Measurements from ENCODE around the gene PPP1R15B.

Gene PPP1R15B

GRCh38 chr1:204406621-204407020 lies 5.0 kb downstream of the PPP1R15B start:
- Histone ChIP-seq H3K36me3 (peaks cover 97% of the 10 kb centered on the region), H3K4me3 (ENCODE audit: low read depth, low read length) (no peak overlapping the region), H3K9me3 (ENCODE audit: severe bottlenecking) (no peaks in the 10 kb centered on the region), H3K27ac (no peak overlapping the region), H3K27me3 (ENCODE audit: insufficient read depth, low read depth, severe bottlenecking) (no peaks in the 10 kb centered on the region)
- no peak for TF ChIP-seq CTCF (IDR thresholded peaks at IDR 0.05; ENCODE audit: low read depth, low read length)
- DNase-seq = no peak

GRCh38 chr1:204405988-204406387 lies 5.6 kb downstream of the PPP1R15B start:
- no peaks in the 10 kb centered on the region for H3K9me3 ChIP-seq (ENCODE audit: severe bottlenecking)
- no peak for TF ChIP-seq CTCF (IDR thresholded peaks at IDR 0.05; ENCODE audit: low read depth, low read length)
- no peaks in the 10 kb centered on the region for H3K27me3 ChIP-seq (ENCODE audit: insufficient read depth, low read depth, severe bottlenecking)
- H3K36me3 ChIP-seq = peaks cover 94% of the 10 kb centered on the region
- no peak overlapping the region for H3K4me3 ChIP-seq (ENCODE audit: low read depth, low read length)
- no peak overlapping the region for H3K27ac ChIP-seq
- no peak for DNase-seq

- no peak for DNase-seq
- Histone ChIP-seq H3K27ac (no peak overlapping the region), H3K27me3 (ENCODE audit: insufficient read depth, low read depth, severe bottlenecking) (no peaks in the 10 kb centered on the region), H3K4me3 (ENCODE audit: low read depth, low read length) (no peak overlapping the region), H3K36me3 (peaks cover 90% of the 10 kb centered on the region), H3K9me3 (ENCODE audit: severe bottlenecking) (no peaks in the 10 kb centered on the region)
- TF ChIP-seq CTCF (IDR thresholded peaks at IDR 0.05; ENCODE audit: low read depth, low read length) = no peak
Measured at GRCh38 chr1:204404629-204405028, 7.0 kb downstream of the PPP1R15B start.

DNA sequence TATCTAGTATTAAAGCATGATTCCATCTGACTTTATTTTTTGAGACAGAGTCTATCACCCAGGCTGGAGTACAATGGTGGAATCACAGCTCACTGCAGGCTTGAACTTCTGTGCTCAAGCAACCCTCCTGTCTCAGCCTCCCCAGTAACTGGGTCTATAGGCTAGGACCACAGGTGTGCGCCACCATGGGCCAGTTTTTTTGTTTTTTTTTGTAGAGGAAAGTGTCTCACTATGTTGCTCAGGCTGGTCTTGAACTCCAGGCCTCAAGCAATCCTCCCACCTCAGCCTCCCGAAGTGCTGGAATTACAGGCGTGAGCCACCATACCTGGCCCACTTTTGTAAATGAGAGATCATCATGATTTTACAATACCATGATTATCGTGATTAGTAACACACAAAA lies 9.2 kb downstream of the PPP1R15B start:
- no peak for TF ChIP-seq CTCF (IDR thresholded peaks at IDR 0.05; ENCODE audit: low read depth, low read length)
- no peak for DNase-seq
- peaks cover 84% of the 10 kb centered on the region for H3K36me3 ChIP-seq
- no peaks in the 10 kb centered on the region for H3K9me3 ChIP-seq (ENCODE audit: severe bottlenecking)
- H3K4me3 ChIP-seq (ENCODE audit: low read depth, low read length) = no peak overlapping the region
- H3K27me3 ChIP-seq (ENCODE audit: insufficient read depth, low read depth, severe bottlenecking) = no peaks in the 10 kb centered on the region
- no peak overlapping the region for H3K27ac ChIP-seq

- Histone ChIP-seq H3K4me3 (ENCODE audit: low read depth, low read length) (no peak overlapping the region), H3K27me3 (ENCODE audit: insufficient read depth, low read depth, severe bottlenecking) (no peaks in the 10 kb centered on the region), H3K9me3 (ENCODE audit: severe bottlenecking) (no peaks in the 10 kb centered on the region), H3K27ac (no peak overlapping the region), H3K36me3 (peaks cover 84% of the 10 kb centered on the region)
- no peak for TF ChIP-seq CTCF (IDR thresholded peaks at IDR 0.05; ENCODE audit: low read depth, low read length)
- DNase-seq = no peak
Measured at GRCh38 chr1:204401730-204402129, 9.9 kb downstream of the PPP1R15B start.

GRCh38 chr1:204400882-204401510 lies 10.6 kb downstream of the PPP1R15B start:
- peaks cover 78% of the 10 kb centered on the region for H3K36me3 ChIP-seq
- H3K27ac ChIP-seq = no peak overlapping the region
- no peak for TF ChIP-seq CTCF (IDR thresholded peaks at IDR 0.05; ENCODE audit: low read depth, low read length)
- DNase-seq = no peak
- no peak overlapping the region for H3K4me3 ChIP-seq (ENCODE audit: low read depth, low read length)
- no peaks in the 10 kb centered on the region for H3K9me3 ChIP-seq (ENCODE audit: severe bottlenecking)
- no peaks in the 10 kb centered on the region for H3K27me3 ChIP-seq (ENCODE audit: insufficient read depth, low read depth, severe bottlenecking)
